RKO (cell line): Measurements from ENCODE around the gene KRTAP5-2.
"Not testable (repeated sequence)": the region's sequence is repeated elsewhere in the genome, so short reads cannot be mapped to it uniquely, and the experiment has no call there.

Source experiments
- DNase-seq: peaks from one replicate; pipeline ENCODE4 v3.0.0-alpha.2; 2016; ENCODE audit warnings: low spot score

KRTAP5-2 gene

DNA sequence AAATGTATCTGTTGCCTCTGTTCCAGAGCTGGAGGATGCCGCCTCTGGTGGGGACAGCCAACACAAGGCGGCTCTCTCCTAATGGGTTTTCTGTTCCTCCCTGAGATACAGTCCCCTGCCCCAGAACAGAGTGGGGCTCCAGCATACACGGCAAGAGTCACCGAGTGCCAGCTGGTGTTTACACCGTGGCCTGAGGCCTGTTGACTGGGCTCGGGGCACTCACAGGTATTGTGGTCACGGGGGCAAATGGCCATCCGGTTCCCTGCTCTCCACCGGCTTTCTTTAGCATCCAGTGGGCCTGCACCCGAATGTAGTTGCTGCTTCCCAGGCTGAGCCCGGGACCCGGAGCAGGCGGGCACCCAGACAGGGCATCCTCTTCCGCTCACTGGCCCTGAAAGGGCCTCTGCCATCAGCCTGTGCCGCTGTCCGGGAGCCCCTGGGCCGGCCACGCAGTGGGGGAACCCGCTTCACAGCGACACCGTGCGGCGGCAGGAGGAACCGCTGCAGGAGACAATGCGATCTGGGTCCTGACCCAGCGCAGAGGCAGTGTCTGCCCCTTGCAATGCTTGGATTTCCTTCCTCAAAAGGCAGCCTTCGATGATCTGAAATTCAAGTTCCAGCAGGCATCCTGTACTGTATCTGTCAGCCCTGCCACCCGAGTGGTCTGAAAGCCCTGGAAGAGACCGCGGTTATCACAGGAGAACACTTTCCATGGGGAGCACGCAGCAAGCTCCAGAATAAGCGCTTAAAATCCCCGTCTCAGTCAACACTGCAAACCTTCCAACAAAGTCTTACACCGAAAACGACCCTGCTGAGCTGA, 30.6 kb upstream of the KRTAP5-2 start:
- peak; percentile 30 for DNase-seq

- DNase-seq: no peak
These were observed 27.4 kb upstream of the KRTAP5-2 start for GRCh38 chr11:1625541-1625940.

- no peak for DNase-seq
These were observed 26.5 kb upstream of the KRTAP5-2 start for GRCh38 chr11:1624621-1625020.

DNA sequence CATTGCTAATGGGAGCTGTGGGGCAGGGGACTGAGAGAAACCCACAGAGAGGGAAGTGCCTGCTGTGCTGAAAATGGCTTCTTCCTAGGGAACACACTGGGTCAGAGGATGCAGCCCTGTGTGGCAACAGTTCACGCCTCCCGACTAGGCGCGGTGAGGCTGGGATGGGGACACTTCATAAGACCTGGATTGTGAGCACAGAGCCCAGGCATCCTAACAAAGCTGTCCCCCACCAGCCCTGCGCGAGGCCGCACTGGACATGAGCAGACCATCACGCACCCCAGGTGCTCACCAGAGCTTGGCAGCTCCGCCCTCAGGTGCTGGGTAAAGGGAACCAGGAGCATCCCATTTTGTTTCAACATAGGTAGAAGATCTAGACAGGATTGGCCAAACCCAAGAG, 25.6 kb upstream of the KRTAP5-2 start:
- no peak for DNase-seq

DNA sequence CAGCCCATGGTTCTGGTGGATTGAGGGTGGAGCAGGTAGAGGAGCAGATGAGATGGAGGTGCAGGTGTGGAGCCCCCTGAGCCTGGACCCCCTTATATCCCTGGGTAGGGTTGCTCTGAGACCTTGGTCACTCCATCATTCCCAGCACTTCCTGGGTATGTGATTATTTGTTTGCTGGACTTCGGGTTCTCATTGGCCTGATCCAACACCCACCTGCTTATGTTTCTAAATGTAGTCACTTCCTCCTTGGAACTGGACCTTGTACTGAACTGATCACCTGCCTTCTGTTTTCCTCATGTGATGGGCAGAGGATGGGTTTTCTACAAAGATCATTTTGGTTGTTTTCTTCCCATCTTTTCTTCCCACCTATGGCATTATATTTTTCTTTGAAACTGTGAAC, 24.0 kb upstream of the KRTAP5-2 start, which contains the start of gene KRTAP5-4:
KRTAP5-4 (minus strand) TSS at position 53 of the 400 bp plus-strand sequence; CDS start at position 8, 45 bp downstream.
- no peak for DNase-seq

DNA sequence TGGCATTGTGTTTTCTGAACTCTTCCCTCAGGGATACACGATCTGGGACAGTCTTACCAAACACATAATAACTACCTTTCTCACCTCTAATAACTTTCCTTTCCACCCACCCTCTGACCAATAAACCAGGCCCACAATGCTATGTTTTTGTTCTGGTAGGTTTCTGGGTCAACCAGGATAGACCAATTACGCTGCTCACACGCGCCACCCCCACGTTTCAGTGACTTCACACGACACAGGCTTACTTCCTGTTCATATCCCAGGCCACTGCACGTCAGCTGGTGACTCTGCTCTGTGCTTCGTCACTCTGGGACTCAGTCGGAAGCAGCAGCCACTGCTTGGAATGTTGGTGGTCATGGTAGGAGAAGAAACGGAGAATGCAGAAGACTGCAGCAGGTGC, 21.4 kb upstream of the KRTAP5-2 start:
- DNase-seq: peak; percentile 78

DNA sequence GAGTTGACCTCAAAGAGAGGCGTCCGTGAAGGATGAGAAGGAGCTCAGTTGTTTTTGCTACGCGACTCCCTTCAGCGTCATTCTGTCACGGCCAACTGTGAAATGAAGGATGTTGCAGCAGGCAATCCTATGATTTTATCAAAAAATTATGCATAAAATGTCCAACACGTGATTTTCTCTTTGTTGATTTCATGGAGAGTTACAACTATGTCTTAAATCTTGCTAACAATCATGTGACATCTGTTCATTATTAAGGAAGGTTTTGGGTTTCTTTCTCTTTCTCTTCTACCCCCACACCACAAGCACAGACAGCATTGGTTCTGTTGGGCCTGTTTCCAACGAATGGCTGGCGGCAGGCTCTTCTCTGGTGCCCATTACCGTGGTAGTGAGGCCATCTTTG, 20.1 kb upstream of the KRTAP5-2 start:
- DNase-seq: no peak

DNA sequence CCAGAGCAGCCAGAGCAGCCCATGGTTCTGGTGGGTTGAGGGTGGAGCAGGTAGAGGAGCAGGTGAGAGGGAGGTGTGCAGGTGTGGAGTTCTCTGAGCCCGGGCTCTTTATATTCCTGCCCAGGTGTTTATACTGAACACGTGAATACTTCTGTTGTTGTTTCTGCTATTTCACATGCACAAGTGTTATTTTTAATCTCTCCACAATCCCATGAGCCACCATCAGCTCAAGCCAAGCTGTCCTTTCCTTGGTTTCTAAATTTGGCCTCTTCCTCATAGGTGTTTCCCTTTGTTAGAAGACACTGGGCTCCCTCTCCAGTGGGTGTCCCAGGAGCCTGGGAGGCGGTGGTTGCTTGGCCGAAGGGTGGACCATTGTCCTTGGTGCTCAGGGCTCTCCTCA, 10.3 kb upstream of the KRTAP5-2 start, which contains the start of gene KRTAP5-3:
KRTAP5-3 (minus strand) TSS at position 101 of the 400 bp plus-strand sequence; CDS start at position 23, 78 bp downstream.
- no peak for DNase-seq

DNA sequence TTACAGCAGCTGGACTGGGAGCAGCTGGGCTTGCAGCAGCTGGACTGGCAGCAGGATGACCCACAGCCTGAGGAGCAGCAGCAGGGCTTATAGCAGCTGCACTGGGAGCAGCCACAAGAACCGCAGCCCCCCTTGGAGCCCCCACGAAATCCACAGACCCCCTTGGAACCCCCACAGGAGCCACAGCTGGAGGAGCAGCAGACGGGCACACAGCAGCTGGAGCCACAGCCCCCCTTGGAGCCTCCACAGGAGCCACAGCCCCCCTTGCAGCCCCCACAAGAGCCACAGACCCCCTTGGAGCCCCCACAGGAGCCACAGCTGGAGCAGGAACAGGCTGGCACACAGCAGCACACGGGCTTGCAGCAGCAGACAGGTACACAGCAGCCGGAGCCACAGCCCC, 9.8 kb upstream of the KRTAP5-2 start:
- DNase-seq: not testable (repeated sequence)

DNA sequence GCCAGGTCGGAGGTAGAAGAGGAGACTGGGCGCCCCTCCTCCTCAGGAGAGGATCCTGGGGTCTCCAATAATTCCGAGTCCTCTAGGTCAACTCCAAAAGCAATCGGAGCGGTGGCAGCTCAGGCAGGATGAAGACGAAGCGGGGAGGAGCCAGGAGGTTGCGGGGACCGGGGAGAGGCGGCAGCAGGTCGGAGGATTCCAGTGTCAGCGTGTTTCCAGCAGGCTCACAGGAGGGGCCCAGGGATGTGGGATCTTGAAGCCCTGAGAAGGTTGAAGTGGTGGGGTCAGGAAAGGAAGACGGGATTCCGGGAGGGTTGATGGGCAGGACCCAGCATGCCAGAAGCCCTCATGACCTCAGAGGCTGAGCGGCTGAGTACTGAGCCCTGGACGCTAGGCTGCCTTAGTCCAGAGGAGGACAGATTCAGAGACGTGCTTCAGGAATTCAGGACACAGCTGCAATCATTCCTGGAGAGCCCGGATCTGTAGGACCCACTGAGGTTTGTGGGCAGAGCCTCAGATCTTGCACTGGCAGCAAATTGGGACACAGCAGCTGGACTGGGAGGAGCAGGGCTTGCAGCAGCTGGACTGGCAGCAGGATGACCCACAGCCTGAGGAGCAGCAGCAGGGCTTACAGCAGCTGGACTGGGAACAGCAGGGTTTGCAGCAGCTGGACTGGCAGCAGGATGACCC, 9.2 kb upstream of the KRTAP5-2 start:
- not testable (repeated sequence) for DNase-seq

DNA sequence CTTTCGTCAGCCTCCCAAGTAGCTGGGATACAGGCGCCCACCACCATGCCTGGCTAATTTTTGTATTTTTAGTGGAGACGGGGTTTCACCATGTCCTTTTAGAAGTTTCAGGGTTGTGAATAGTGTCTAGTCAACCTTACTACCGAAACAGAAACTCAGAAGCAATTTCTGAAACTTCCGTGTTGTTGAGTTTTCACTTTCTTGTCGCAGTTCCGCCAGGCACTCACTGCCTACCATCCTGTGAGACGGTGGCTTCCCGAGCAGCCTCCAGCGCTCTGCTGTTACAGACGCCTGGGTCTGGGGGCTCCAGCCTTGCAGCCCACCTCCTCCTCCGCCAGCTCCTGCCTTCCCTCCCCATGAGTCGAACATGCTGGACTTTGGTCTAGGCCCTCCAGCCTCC, 7.8 kb upstream of the KRTAP5-2 start:
- not testable (repeated sequence) for DNase-seq

DNA sequence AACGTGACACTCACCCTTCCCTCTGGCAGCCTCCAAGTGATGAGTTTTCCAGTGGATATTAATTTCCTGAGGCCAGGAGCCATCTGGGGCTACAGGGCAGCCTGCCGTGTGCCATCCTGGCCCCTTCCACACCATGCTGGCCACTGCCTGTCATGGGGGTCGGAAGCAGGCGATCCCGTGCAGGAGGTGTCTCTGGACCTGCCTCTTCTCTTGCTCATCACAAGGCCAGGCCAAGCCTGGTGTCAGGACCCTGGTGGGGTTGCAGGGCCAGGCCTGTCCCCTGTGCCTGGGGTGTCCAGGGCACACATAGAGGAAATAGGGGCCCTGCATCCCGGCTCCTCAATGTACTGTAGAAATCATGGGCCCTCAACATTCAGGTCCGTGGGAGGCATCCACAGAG, 6.6 kb upstream of the KRTAP5-2 start:
- DNase-seq: no peak

DNA sequence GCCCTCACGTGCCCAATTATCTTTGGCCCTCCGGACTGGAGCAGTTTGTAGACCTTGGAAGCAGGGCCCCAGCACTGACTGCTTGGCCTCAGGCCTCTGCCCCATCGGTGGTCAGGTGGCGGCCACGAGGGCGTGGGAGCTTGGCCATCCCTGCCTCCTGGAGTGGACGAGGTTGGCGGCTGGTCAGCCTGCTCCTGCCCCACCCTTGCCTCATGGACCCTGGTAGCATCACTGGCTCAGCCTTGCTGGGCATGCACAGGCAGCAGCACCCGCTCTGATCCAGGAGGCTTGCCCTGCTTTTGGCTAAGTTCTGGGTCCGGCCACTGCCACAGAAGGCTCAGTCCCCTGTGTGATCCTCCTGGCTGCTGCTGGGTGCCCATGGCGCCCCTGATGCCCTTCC, 6.1 kb upstream of the KRTAP5-2 start:
- no peak for DNase-seq

DNA sequence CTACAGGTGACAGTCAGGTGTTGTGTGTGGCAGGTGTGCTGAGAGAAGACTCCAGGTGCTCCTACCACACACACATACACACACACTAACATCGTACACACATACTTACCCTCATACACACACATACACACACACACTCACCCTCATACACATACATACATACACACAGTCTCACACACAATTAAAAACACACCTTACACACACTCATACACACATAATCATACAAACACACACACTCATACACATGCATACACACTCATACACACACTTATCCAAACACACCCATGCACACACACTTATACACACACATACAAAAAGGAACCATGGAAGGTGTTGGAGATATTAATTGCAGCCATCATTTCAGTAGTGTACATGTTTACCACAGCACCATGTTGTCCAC, 5.5 kb upstream of the KRTAP5-2 start:
- DNase-seq: no peak

GRCh38 chr11:1601663-1602062, 3.6 kb upstream of the KRTAP5-2 start:
- DNase-seq: not testable (repeated sequence)

- no peak for DNase-seq
These were observed 2.5 kb upstream of the KRTAP5-2 start for GRCh38 chr11:1600626-1601025.

GRCh38 chr11:1598816-1599215, 722 bp upstream of the KRTAP5-2 start:
- no peak for DNase-seq

DNA sequence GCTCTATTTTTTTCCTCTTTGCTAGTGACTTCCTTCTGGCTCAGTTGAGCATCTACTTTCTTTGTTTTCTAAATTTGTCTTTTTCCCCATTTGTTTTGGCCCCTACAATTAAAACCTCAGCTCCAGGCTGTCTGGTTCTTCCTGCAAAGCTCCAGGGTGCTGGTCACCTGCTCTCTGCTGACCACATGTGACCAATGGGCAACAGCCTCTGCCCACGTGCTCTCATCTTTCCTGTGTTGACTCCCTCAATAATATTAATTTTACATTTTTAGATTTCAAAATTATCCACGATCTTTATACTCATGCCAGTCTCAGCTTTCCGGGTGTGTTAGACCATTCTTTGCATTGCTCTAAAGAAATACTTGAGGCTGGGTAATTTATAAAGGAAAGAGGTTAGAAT, 312 bp upstream of the KRTAP5-2 start:
- not testable (repeated sequence) for DNase-seq

DNA sequence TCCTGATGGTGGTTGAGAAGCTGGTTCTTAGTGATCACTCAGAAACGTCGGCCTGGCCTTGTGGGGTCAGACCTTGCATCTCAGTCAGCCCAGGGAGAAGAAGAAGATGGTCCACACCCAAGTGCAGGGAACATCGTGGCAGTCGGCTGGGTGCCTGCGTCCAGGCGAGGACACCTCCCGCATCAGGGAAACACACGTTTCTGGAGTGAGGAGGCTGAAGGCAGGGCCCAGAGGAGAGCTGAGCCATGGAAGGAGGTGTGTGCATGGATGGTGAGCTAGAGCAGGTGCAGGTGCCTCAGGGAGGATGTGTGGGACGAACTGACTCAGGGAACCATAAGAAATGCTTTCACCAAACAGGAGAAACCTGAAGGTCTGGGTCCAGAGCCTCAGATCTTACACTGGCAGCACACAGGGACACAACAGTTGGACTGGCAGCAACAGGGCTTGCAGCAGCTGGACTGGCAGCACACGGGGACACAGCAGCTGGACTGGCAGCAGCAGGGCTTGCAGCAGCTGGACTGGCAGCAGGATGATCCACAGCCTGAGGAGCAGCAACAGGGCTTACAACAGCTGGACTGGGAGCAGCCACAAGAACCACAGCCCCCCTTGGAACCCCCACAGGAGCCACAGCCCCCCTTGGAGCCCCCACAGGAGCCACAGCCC, 632 bp downstream of the KRTAP5-2 start:
- DNase-seq: no peak

DNA sequence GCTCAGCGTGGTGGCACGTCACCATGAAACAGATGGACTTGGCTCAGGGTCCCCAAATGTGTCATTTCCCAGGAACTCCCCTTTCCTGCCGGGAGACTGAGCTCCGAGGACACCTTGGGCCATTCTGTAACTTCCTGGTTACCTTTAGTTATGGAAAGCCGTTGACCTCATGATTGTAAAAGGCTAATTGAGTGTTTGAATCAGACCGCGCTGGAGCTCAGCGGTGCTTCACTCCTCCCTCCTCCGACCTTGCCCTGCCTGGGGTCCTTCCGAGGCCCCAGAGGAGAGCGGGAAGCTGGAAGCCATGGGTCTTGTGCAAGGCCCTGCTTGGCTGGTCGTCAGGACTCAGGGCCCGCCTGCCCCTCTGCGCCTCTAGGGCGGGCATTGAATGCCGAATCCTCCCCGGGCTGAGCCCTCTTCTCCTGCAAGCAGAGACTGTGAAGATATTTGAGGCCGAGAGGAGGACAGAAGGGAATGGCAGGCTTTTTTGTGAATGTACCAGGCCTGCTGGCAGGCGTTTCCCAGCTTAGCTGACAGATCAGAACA, 1.4 kb downstream of the KRTAP5-2 start:
- DNase-seq: not testable (repeated sequence)

DNA sequence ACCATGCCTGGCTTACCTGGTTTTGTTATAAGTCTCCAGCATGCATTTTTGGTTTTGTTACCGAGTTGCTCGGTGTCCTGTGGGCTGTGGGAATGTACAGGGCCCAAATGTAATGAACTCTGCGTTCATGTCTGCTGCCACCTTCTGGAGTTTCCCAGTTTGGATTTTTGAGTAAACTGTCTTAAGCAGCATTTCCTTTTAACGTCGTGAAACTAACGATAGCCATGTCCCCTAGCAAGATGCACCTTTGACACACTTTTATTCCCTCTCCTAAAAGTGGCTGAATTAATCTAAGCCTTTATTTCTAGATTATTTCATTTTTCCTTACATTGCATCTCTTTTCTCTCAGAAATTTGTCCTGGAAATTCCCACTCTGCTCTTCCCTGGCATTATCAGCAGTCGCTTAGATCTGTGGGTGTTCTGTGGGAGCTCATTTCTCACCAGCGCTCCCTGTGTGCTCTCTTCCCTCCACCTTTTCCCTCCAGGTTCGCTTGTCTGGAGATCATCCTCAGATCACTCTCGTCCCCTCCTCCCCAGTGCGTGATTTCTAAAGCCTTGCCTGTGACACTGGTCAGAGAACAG, 2.0 kb downstream of the KRTAP5-2 start:
- not testable (repeated sequence) for DNase-seq

- DNase-seq: no peak
These were observed 5.5 kb downstream of the KRTAP5-2 start for GRCh38 chr11:1592628-1593027.
